ENCODE data around the gene GFRA1. TPM values are rescaled to one million over a fixed set of nuclear protein-coding genes. Genes with fewer than 3 reads are reported as not detected.

The GFRA1 gene
- total and polyA plus RNA-seq, 2 of the 8 experiments (the other 6 are each of a cell fraction or from before 2014, with no cell fraction given): 1.1 to 2.0 TPM

DNA sequence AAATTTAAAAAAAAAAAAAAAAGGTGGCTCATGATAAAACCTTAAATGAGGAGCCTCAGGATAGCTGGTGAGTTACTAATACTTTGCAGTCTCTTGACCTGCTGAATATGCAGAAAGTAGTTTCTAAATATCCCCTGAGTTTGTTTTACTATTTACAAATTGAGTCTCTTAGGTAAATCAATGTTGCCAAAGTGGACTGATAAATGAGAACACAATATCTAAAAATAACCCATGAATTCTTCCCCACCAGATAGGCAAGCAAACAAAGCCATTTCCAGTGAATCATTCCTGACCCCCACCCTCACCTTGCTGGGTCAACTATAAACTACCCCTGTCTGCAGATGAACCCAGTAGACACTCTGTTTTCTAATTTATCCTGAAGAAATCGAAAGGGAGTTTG, 78.9 kb downstream of the GFRA1 start:
- ChIA-PET CTCF (ENCODE audit: partially characterized antibody) (interaction anchor here (0.6 kb wide), 2 partner anchors 60 to 69 kb away, joined by 4 read pairs; no protein-coding TSS in a partner anchor), POLR2A (ENCODE audit: partially characterized antibody) (no interaction called here)
- Histone ChIP-seq H3K23ac (ENCODE audit: insufficient read length) (no peak overlapping the region), H3K9me3 (ENCODE audit: insufficient read depth in 2 of 2, low read depth in 1 of 2, low read length in 1 of 2) (peaks cover 7 to 12% of the 10 kb centered on the region in 2 experiments; a peak in 2 of 4 replicates), H3K36me3 (ENCODE audit: control insufficient read depth in 2 of 4, insufficient read depth in 4 of 4, low read length in 3 of 4) (no peaks in the 10 kb centered on the region), H3K9ac (replicated peaks in 1 of 4; ENCODE audit: extremely low read depth in 1 of 4, low read depth in 3 of 4, low read length in 3 of 4) (no peak overlapping the region), H4K91ac (replicated peaks; ENCODE audit: insufficient read length, low read length) (no peak overlapping the region), H3K27me3 (replicated peaks in 1 of 4; ENCODE audit: control insufficient read depth in 3 of 4, extremely low read depth in 1 of 4, insufficient read depth in 3 of 4, low read length in 3 of 4) (no peaks in the 10 kb centered on the region), H2AK5ac (ENCODE audit: low read depth, low read length) (no peak overlapping the region), H3K23me2 (ENCODE audit: low read depth, low read length) (no peaks in the 10 kb centered on the region), H3K14ac (ENCODE audit: insufficient read length) (no peak overlapping the region), H2BK120ac (replicated peaks; ENCODE audit: low read depth, low read length) (no peak overlapping the region), H4K5ac (ENCODE audit: insufficient read length, low read depth, low read length) (no peak overlapping the region), H3K27ac (ENCODE audit: low read depth, low read length) (no peak overlapping the region), H3K4me2 (ENCODE audit: insufficient read depth in 1 of 2, low read depth in 2 of 2, low read length in 2 of 2) (no peak overlapping the region; a peak in 1 of 4 replicates), H4K8ac (ENCODE audit: extremely low read depth, insufficient read depth, low read length) (no peak overlapping the region), H2BK20ac (ENCODE audit: low read length) (no peak overlapping the region), H2BK5ac (ENCODE audit: low read depth, low read length) (no peak overlapping the region), H3K79me1 (ENCODE audit: low read depth, low read length) (no peaks in the 10 kb centered on the region; the same call in 1 of the 2 replicates), H4K20me1 (replicated peaks in 1 of 2; ENCODE audit: control insufficient read depth in 1 of 2, insufficient read depth in 2 of 2, low read length in 2 of 2) (no peaks in the 10 kb centered on the region), H3K4me3 (ENCODE audit: extremely low read depth in 1 of 4, insufficient read depth in 2 of 4, low read depth in 3 of 4, low read length in 4 of 4) (no peak overlapping the region), H3K4me1 (replicated peaks in 1 of 4; ENCODE audit: control insufficient read depth in 3 of 4, insufficient read depth in 4 of 4, low read length in 3 of 4) (peaks cover 0 to 6% (median 1%) of the 10 kb centered on the region in 4 experiments; a peak in 3 of 7 replicates), H3K79me2 (ENCODE audit: control insufficient read depth in 1 of 2, insufficient read depth in 2 of 2, low read length in 2 of 2) (no peaks in the 10 kb centered on the region), H2AFZ (ENCODE audit: low read length) (no peak overlapping the region), H3K4ac (replicated peaks; ENCODE audit: insufficient read length, low read depth, low read length) (no peak overlapping the region), H2BK15ac (ENCODE audit: low read length) (no peak overlapping the region), H2BK12ac (ENCODE audit: low read depth, low read length) (no peak overlapping the region), H3K56ac (replicated peaks; ENCODE audit: insufficient read length, low read depth, low read length) (no peak overlapping the region), H3K18ac (ENCODE audit: extremely low read depth, low read length) (no peak overlapping the region)
- 89% methylated on average over 1 of the region's 1 CpG; no CpG with 5 or more reads in 1 of the 2 experiments for WGBS, 2 experiments (ENCODE audit: extremely low coverage in 1 of 2, insufficient coverage in 1 of 2, insufficient read length in 1 of 2, insufficient replicate concordance in 2 of 2, low coverage in 1 of 2, low lambda C conversion rate in 2 of 2, missing lambda C conversion rate in 1 of 2)
- TF ChIP-seq BACH1 (IDR thresholded peaks at IDR 0.05; ENCODE audit: low read length) (no peak), TCF12 (IDR thresholded peaks at IDR 0.05; ENCODE audit: low read depth, low read length) (no peak), EP300 (IDR thresholded peaks at IDR 0.05; ENCODE audit: borderline replicate concordance in 1 of 2, low read depth in 2 of 2, low read length in 2 of 2) (no peak)
- FAIRE-seq: no peak
- no peak for DNase-seq (ENCODE audit: low read depth in 1 of 2, low spot score in 2 of 2)
